Epithelial cell of esophagus (primary cell): ENCODE data around the gene EYA4.
"Not testable (repeated sequence)": the region's sequence is repeated elsewhere in the genome, so short reads cannot be mapped to it uniquely, and the experiment has no call there.

Source experiments
- DNase-seq: peaks from one replicate; pipeline ENCODE4 v3.0.0; 2010; ENCODE audit warnings: low read depth
- H3K4me3 ChIP-seq: 2 replicates; pipeline ENCODE4 v1.5.1; 2011; ENCODE audit warnings: mild to moderate bottlenecking, low read length, control low read depth
- CTCF ChIP-seq: IDR thresholded peaks from 2 replicates; pipeline ENCODE4 v1.5.1; 2011; ENCODE audit warnings: low read depth, mild to moderate bottlenecking, low read length, control low read depth, inconsistent platforms; ENCODE audit not compliant: insufficient read depth; ENCODE audit errors: missing control alignments

Gene EYA4

GRCh38 chr6:133548423-133549159, 307.4 kb downstream of the EYA4 start:
- DNase-seq: no peak
- no peak overlapping the region for H3K4me3 ChIP-seq
- no peak for TF ChIP-seq CTCF

GRCh38 chr6:133549371-133549801, 308.2 kb downstream of the EYA4 start:
- TF ChIP-seq CTCF: no peak
- DNase-seq: no peak
- H3K4me3 ChIP-seq: no peak overlapping the region

GRCh38 chr6:133550026-133550425, 308.9 kb downstream of the EYA4 start:
- no peak for DNase-seq
- H3K4me3 ChIP-seq: no peak overlapping the region
- no peak for TF ChIP-seq CTCF

GRCh38 chr6:133551436-133551835, 310.3 kb downstream of the EYA4 start:
- DNase-seq: no peak
- TF ChIP-seq CTCF: no peak
- no peak overlapping the region for H3K4me3 ChIP-seq

- no peak for TF ChIP-seq CTCF
- peak; percentile 57 for DNase-seq
- no peak overlapping the region for H3K4me3 ChIP-seq
Observed at GRCh38 chr6:133551847-133552341, 310.7 kb downstream of the EYA4 start.

- H3K4me3 ChIP-seq: no peak overlapping the region
- TF ChIP-seq CTCF: peak; percentile 72
- DNase-seq: peak; percentile 66
Observed at GRCh38 chr6:133553652-133554051, 312.5 kb downstream of the EYA4 start.

- not testable (repeated sequence) for H3K4me3 ChIP-seq, DNase-seq
Observed at GRCh38 chr6:133554121-133554520, 313.0 kb downstream of the EYA4 start.
